BLaER1 (cell line): Measurements from ENCODE around the gene MLLT1.
A peak's percentile ranks its signal among the peaks of the same experiment; 100 is the strongest.

Experiments
- H3K27ac ChIP-seq: shearing (Covaris generic); formaldehyde crosslinking; 2 replicates; pipeline ENCODE4 v1.8.1; 2022
- H3K27me3 ChIP-seq: shearing (Covaris generic); formaldehyde crosslinking; 2 replicates; pipeline ENCODE4 v1.8.1; 2022
- H3K36me3 ChIP-seq: shearing (Covaris generic); formaldehyde crosslinking; 2 replicates; pipeline ENCODE4 v1.8.1; 2022
- H3K4me1 ChIP-seq: shearing (Covaris generic); formaldehyde crosslinking; 2 replicates; pipeline ENCODE4 v1.8.1; 2022
- H3K4me2 ChIP-seq: shearing (Covaris generic); formaldehyde crosslinking; 2 replicates; pipeline ENCODE4 v1.8.1; 2022
- H3K4me3 ChIP-seq: shearing (Covaris generic); formaldehyde crosslinking; 2 replicates; pipeline ENCODE4 v1.8.1; 2022
- H3K9ac ChIP-seq: shearing (Covaris generic); formaldehyde crosslinking; 2 replicates; pipeline ENCODE4 v1.8.1; 2022
- H3K9me3 ChIP-seq: shearing (Covaris generic); formaldehyde crosslinking; 2 replicates; pipeline ENCODE4 v1.8.1; 2022
- H4K20me1 ChIP-seq: shearing (Covaris generic); formaldehyde crosslinking; 2 replicates; pipeline ENCODE4 v1.8.1; 2022
- Cebpa-rat ChIP-seq: shearing (Covaris generic); IDR thresholded peaks from 2 replicates; pipeline ENCODE4 v1.8.1; 2022

Gene MLLT1

GRCh38 chr19:6270076-6270745, 9.6 kb downstream of the MLLT1 start:
- H3K36me3 ChIP-seq, result peaks cover 96% of the 10 kb centered on the region

GRCh38 chr19:6269101-6269886, 10.5 kb downstream of the MLLT1 start:
- H3K36me3 ChIP-seq, result peaks cover 90% of the 10 kb centered on the region
- H3K4me3 ChIP-seq, result no peak overlapping the region

More at GRCh38 chr19:6270076-6270745, 9.6 kb downstream of the MLLT1 start:
- H3K4me2 ChIP-seq, result no peak overlapping the region
- no peaks in the 10 kb centered on the region for H3K9me3 ChIP-seq
- H3K9ac ChIP-seq, result no peak overlapping the region
- peaks cover 47% of the 10 kb centered on the region for H3K4me1 ChIP-seq
- TF ChIP-seq Cebpa-rat, result no peak
- no peaks in the 10 kb centered on the region for H3K27me3 ChIP-seq
- H3K4me3 ChIP-seq, result no peak overlapping the region
- no peak overlapping the region for H3K27ac ChIP-seq
- H4K20me1 ChIP-seq, result peaks cover 100% of the 10 kb centered on the region

GRCh38 chr19:6268382-6268771, 11.4 kb downstream of the MLLT1 start:
- no peak overlapping the region for H3K9ac ChIP-seq
- H3K27ac ChIP-seq, result no peak overlapping the region
- no peak overlapping the region for H3K4me3 ChIP-seq
- no peak for TF ChIP-seq Cebpa-rat
- no peaks in the 10 kb centered on the region for H3K27me3 ChIP-seq
- peaks cover 47% of the 10 kb centered on the region for H3K4me1 ChIP-seq
- no peak overlapping the region for H3K4me2 ChIP-seq
- no peaks in the 10 kb centered on the region for H3K9me3 ChIP-seq
- peaks cover 85% of the 10 kb centered on the region for H3K36me3 ChIP-seq
- peaks cover 100% of the 10 kb centered on the region for H4K20me1 ChIP-seq

More at GRCh38 chr19:6269101-6269886, 10.5 kb downstream of the MLLT1 start:
- peaks cover 47% of the 10 kb centered on the region for H3K4me1 ChIP-seq
- no peaks in the 10 kb centered on the region for H3K27me3 ChIP-seq
- H3K9me3 ChIP-seq, result no peaks in the 10 kb centered on the region
- peaks cover 100% of the 10 kb centered on the region for H4K20me1 ChIP-seq
- H3K27ac ChIP-seq, result no peak overlapping the region
- no peak overlapping the region for H3K9ac ChIP-seq
- TF ChIP-seq Cebpa-rat, result no peak
- H3K4me2 ChIP-seq, result no peak overlapping the region

GRCh38 chr19:6267552-6268381, 12.0 kb downstream of the MLLT1 start:
- H3K4me2 ChIP-seq, result no peak overlapping the region
- peaks cover 85% of the 10 kb centered on the region for H3K36me3 ChIP-seq
- H3K9ac ChIP-seq, result no peak overlapping the region
- no peaks in the 10 kb centered on the region for H3K27me3 ChIP-seq
- H3K4me1 ChIP-seq, result peaks cover 47% of the 10 kb centered on the region
- H3K9me3 ChIP-seq, result no peaks in the 10 kb centered on the region
- no peak overlapping the region for H3K4me3 ChIP-seq
- H4K20me1 ChIP-seq, result peaks cover 100% of the 10 kb centered on the region
- no peak overlapping the region for H3K27ac ChIP-seq
- TF ChIP-seq Cebpa-rat, result no peak

GRCh38 chr19:6264803-6265202, 15.0 kb downstream of the MLLT1 start:
- Histone ChIP-seq H3K36me3 (peaks cover 78% of the 10 kb centered on the region), H3K9me3 (no peaks in the 10 kb centered on the region), H3K4me3 (no peak overlapping the region), H3K27me3 (no peaks in the 10 kb centered on the region), H3K4me1 (peaks cover 60% of the 10 kb centered on the region), H4K20me1 (peaks cover 100% of the 10 kb centered on the region), H3K9ac (no peak overlapping the region), H3K4me2 (peak overlapping the region; percentile 92), H3K27ac (no peak overlapping the region)
- TF ChIP-seq Cebpa-rat, result no peak

- Histone ChIP-seq H3K4me2 (peak overlapping the region; percentile 92), H3K9me3 (no peaks in the 10 kb centered on the region), H3K4me1 (peaks cover 69% of the 10 kb centered on the region), H3K27ac (peak overlapping the region; percentile 35; the same call in 1 of the 2 replicates), H3K27me3 (no peaks in the 10 kb centered on the region), H3K4me3 (no peak overlapping the region), H4K20me1 (peaks cover 100% of the 10 kb centered on the region), H3K36me3 (peaks cover 78% of the 10 kb centered on the region), H3K9ac (no peak overlapping the region; the same call in 1 of the 2 replicates)
- no peak for TF ChIP-seq Cebpa-rat
Observed at GRCh38 chr19:6263735-6264444, 15.9 kb downstream of the MLLT1 start.

- H3K4me1 ChIP-seq, result peaks cover 75% of the 10 kb centered on the region
- no peak overlapping the region for H3K4me3 ChIP-seq
- H4K20me1 ChIP-seq, result peaks cover 100% of the 10 kb centered on the region
- H3K9me3 ChIP-seq, result no peaks in the 10 kb centered on the region
- H3K27me3 ChIP-seq, result no peaks in the 10 kb centered on the region
- peak overlapping the region; percentile 92 for H3K4me2 ChIP-seq
- H3K27ac ChIP-seq, result peak overlapping the region; percentile 35; the same call in 1 of the 2 replicates
- no peak overlapping the region for H3K9ac ChIP-seq
- TF ChIP-seq Cebpa-rat, result no peak
- H3K36me3 ChIP-seq, result peaks cover 78% of the 10 kb centered on the region
Observed at GRCh38 chr19:6263306-6263705, 16.5 kb downstream of the MLLT1 start.

GRCh38 chr19:6262519-6262918, 17.3 kb downstream of the MLLT1 start:
- Histone ChIP-seq H3K4me1 (peaks cover 83% of the 10 kb centered on the region), H3K27me3 (no peaks in the 10 kb centered on the region), H3K4me3 (peak overlapping the region; percentile 50; the same call in 1 of the 2 replicates), H3K9ac (peak overlapping the region; percentile 57; the same call in 1 of the 2 replicates), H3K36me3 (peaks cover 73% of the 10 kb centered on the region), H3K27ac (peak overlapping the region; percentile 72; the same call in 1 of the 2 replicates), H3K9me3 (no peaks in the 10 kb centered on the region), H3K4me2 (peak overlapping the region; percentile 92), H4K20me1 (peaks cover 100% of the 10 kb centered on the region)
- no peak for TF ChIP-seq Cebpa-rat

GRCh38 chr19:6261883-6262282, 17.9 kb downstream of the MLLT1 start:
- Histone ChIP-seq H3K27ac (peak overlapping the region; percentile 72; the same call in 1 of the 2 replicates), H4K20me1 (peaks cover 100% of the 10 kb centered on the region), H3K4me3 (peak overlapping the region; percentile 50)

More at GRCh38 chr19:6261883-6262282, 17.9 kb downstream of the MLLT1 start:
- Histone ChIP-seq H3K36me3 (peaks cover 68% of the 10 kb centered on the region), H3K4me2 (peak overlapping the region; percentile 92), H3K27me3 (no peaks in the 10 kb centered on the region), H3K4me1 (peaks cover 89% of the 10 kb centered on the region), H3K9me3 (no peaks in the 10 kb centered on the region), H3K9ac (peak overlapping the region; percentile 57)
- TF ChIP-seq Cebpa-rat, result no peak
